B cell (primary cell): ENCODE results near the gene PANX3. TPM values are rescaled to one million over a fixed set of nuclear protein-coding genes. Genes with fewer than 3 reads are reported as not detected.

ENCODE experiments used
- ATAC-seq: fragments of 200-7000 bp; cut with Tn5 transposase; one replicate; pipeline ENCODE4 v1.10.0; 2021; ENCODE audit warnings: low read depth, mild to moderate bottlenecking, moderate number of reproducible peaks, moderate library complexity
- CTCF ChIA-PET: fragments of 350-600 bp; sonication (Branson Sonifier 250); formaldehyde crosslinking; loops from one replicate; lab custom pipeline; 2021; ENCODE audit warnings: antibody characterized with exemption, inconsistent platforms; lab: Charles Lee
- POLR2A ChIA-PET: fragments of 350-600 bp; sonication (Branson Sonifier 250); formaldehyde crosslinking; loops from one replicate; lab custom pipeline; 2021; ENCODE audit warnings: antibody characterized with exemption; lab: Charles Lee
- DNase-seq: peaks from one replicate; pipeline ENCODE4 v3.0.0; 2013
- H2AFZ ChIP-seq: 2 replicates; pipeline ENCODE4 v1.6.1; 2012; ENCODE audit warnings: mild to moderate bottlenecking, low read depth, low read length; ENCODE audit not compliant: insufficient read depth, poor library complexity, severe bottlenecking
- H3K27ac ChIP-seq, 2 donors: 1 replicate in 1 of 2; 2 replicates in 1 of 2; pipeline ENCODE4 v1.5.1; 2012 to 2013; ENCODE audit warnings: low read length in 2 of 2, mild to moderate bottlenecking in 2 of 2, moderate library complexity in 1 of 2
- H3K27me3 ChIP-seq, 4 experiments: fragments of 200-600 bp in 1 of 4; sonication (generic) in 1 of 4; replicated peaks in 1 of 4; 1 replicate in 2 of 4; 2 replicates in 2 of 4; pipeline versions ENCODE4 v1.6.1 to v1.7.0; 2013 to 2016; ENCODE audit warnings: low read length in 3 of 4, mild to moderate bottlenecking in 2 of 4, mixed read lengths in 1 of 4, moderate library complexity in 1 of 4; ENCODE audit not compliant: insufficient read depth in 4 of 4, control insufficient read depth in 3 of 4; ENCODE audit errors: control extremely low read depth in 1 of 4
- H3K36me3 ChIP-seq, 2 experiments: replicated peaks in 1 of 2; 1 replicate in 1 of 2; 2 replicates in 1 of 2; pipeline versions ENCODE4 v1.6.1 to v1.7.1; 2013; ENCODE audit warnings: low read length in 1 of 2; ENCODE audit not compliant: insufficient read depth in 2 of 2, control insufficient read depth in 1 of 2; ENCODE audit errors: control extremely low read depth in 1 of 2, extremely low read depth in 1 of 2
- H3K4me1 ChIP-seq, 2 donors: fragments of 200-600 bp in 1 of 2; sonication (generic) in 1 of 2; 1 replicate in 1 of 2; 2 replicates in 1 of 2; pipeline versions ENCODE4 v1.5.1 to v1.6.1; 2013 to 2017; ENCODE audit warnings: low read length in 2 of 2; ENCODE audit not compliant: control insufficient read depth in 2 of 2, insufficient read depth in 2 of 2
- H3K4me2 ChIP-seq: replicated peaks from 2 replicates; pipeline ENCODE3; 2012; ENCODE audit warnings: mild to moderate bottlenecking, low read depth, low read length; ENCODE audit not compliant: poor library complexity, severe bottlenecking
- H3K4me3 ChIP-seq, 5 experiments: fragments of 200-600 bp in 1 of 5; sonication (generic) in 1 of 5; 1 replicate in 3 of 5; 2 replicates in 2 of 5; pipeline versions ENCODE4 v1.5.1 to v1.7.0; 2011 to 2016; ENCODE audit warnings: low read length in 4 of 5, mild to moderate bottlenecking in 4 of 5, low read depth in 2 of 5, control low read depth in 1 of 5, moderate library complexity in 1 of 5; ENCODE audit not compliant: insufficient read depth in 1 of 5; ENCODE audit errors: control extremely low read depth in 1 of 5, extremely low read depth in 1 of 5
- H3K79me2 ChIP-seq: fragments of 200-600 bp; sonication (generic); one replicate; pipeline ENCODE4 v1.6.0; 2016; ENCODE audit warnings: low read length; ENCODE audit not compliant: control insufficient read depth, insufficient read depth
- H3K9ac ChIP-seq: fragments of 200-600 bp; sonication (generic); 2 replicates; pipeline ENCODE4 v1.6.1; 2017; ENCODE audit warnings: mild to moderate bottlenecking, low read length, moderate library complexity
- H3K9me3 ChIP-seq, 3 donors: one replicate each; pipeline versions ENCODE4 v1.6.1 to v1.7.1; 2013; ENCODE audit warnings: low read length in 2 of 3; ENCODE audit not compliant: control insufficient read depth in 2 of 3, insufficient read depth in 1 of 3; ENCODE audit errors: control extremely low read depth in 1 of 3
- H4K20me1 ChIP-seq: 2 replicates; pipeline ENCODE4 v1.6.0; 2012; ENCODE audit warnings: mild to moderate bottlenecking, low read length; ENCODE audit not compliant: insufficient read depth, control insufficient read depth, poor library complexity, severe bottlenecking
- H3K27ac Mint-ChIP-seq: one replicate; pipeline ENCODE4 v1.8.0; 2021; ENCODE audit warnings: mixed read lengths
- H3K27me3 Mint-ChIP-seq: one replicate; pipeline ENCODE4 v1.8.0; 2021; ENCODE audit warnings: mixed read lengths
- H3K4me1 Mint-ChIP-seq: one replicate; pipeline ENCODE4 v1.8.0; 2021; ENCODE audit warnings: mixed read lengths
- H3K4me3 Mint-ChIP-seq: one replicate; pipeline ENCODE4 v1.8.0; 2021; ENCODE audit warnings: mixed read lengths
- H3K9me3 Mint-ChIP-seq: one replicate; pipeline ENCODE4 v1.8.0; 2022; ENCODE audit warnings: mixed read lengths; ENCODE audit not compliant: insufficient read depth
- CTCF ChIP-seq: fragments of 200-600 bp; IDR thresholded peaks from one replicate; pipeline ENCODE4 v1.8.0; 2022; ENCODE audit warnings: antibody characterized with exemption, mild to moderate bottlenecking
- EZH2 ChIP-seq: IDR thresholded peaks from 2 replicates; pipeline ENCODE4 v1.6.1; 2012; ENCODE audit warnings: borderline replicate concordance, low read depth, mild to moderate bottlenecking, moderate library complexity, low read length; ENCODE audit not compliant: insufficient read depth, poor library complexity, severe bottlenecking
- WGBS: methylation state at CpG from one replicate; pipeline ENCODE4 v1.1.5; 2013; ENCODE audit warnings: missing lambda C conversion rate; ENCODE audit not compliant: insufficient coverage; 5-methylcytosine and 5-hydroxymethylcytosine counted together
- intact Hi-C: fragments of 100-400 bp; cut with micrococcal nuclease; formaldehyde crosslinking; loops from one replicate; pipeline ENCODE4 v1.10.0; 2022
- polyA plus RNA-seq: library from polyadenylated mRNA; depleted of rRNA; stranded (reverse); fragments of >200 nt; gene quantifications from 2 replicates; pipeline ENCODE4 v1.2.3, GENCODE V29; 2012
- total RNA-seq, 2 donors: library from RNA; stranded (reverse); fragments of 120-200 nt in 1 of 2; gene quantifications; 1 replicate in 1 of 2; 2 replicates in 1 of 2; pipeline versions ENCODE4 v1.2.3 to v1.2.4, GENCODE V29; 2013 to 2022

The PANX3 gene
- total and polyA plus RNA-seq, 2 donors (not counting 1 experiment from before 2014, with no cell fraction given): not detected

- Histone ChIP-seq H3K4me2 (no peak overlapping the region), H2AFZ (no peak overlapping the region), H4K20me1 (peaks cover 27% of the 10 kb centered on the region), H3K9me3 (no peaks in the 10 kb centered on the region), H3K9ac (no peak overlapping the region), H3K27ac (no peak overlapping the region), H3K36me3 (peaks cover 0 to 44% of the 10 kb centered on the region in 2 experiments), H3K4me1 (peaks cover 15 to 17% of the 10 kb centered on the region in 2 donors), H3K4me3 (no peak overlapping the region), H3K79me2 (peaks cover 30% of the 10 kb centered on the region), H3K27me3 (no peaks in the 10 kb centered on the region)
- no peak for TF ChIP-seq CTCF
- no peak for TF ChIP-seq EZH2
- H3K27me3 Mint-ChIP-seq: peaks cover 1% of the 10 kb centered on the region
- DNase-seq: no peak
- ATAC-seq: no peak
- CTCF ChIA-PET: interaction anchor here (1.2 to 2.0 kb wide), 3 partner anchors 17 to 169 kb away, joined by 3 to 4 read pairs (median 4); no protein-coding TSS in a partner anchor
- no peaks in the 10 kb centered on the region for H3K9me3 Mint-ChIP-seq
- POLR2A ChIA-PET: no interaction called here
- no CpG with 5 or more reads among the region's 3 CpGs for WGBS
- H3K4me3 Mint-ChIP-seq: no peak overlapping the region
- intact Hi-C loops: no loop called here
- peaks cover 32% of the 10 kb centered on the region for H3K4me1 Mint-ChIP-seq
- H3K27ac Mint-ChIP-seq: no peak overlapping the region
Observed at GRCh38 chr11:124625504-124626168, 14.4 kb downstream of the PANX3 start.

DNA sequence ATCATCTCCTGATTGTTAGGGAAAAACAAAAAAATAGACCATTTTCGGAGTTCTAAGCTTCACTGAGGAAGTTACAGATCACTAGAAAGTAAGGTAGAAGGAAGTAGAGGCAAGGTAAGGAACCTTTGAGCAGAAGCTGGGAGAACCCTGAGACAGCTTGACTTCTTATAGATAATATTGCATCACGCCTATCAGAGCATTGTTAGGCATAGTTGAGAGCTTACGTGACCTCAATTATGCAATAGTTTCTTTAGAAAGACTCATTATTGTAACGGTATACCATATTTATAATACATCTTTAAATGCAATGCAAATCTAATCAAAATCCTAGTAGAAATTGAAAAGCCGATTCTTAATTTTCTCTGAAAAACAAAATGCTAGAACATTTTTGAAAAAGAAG lies 16.3 kb downstream of the PANX3 start:
- no peaks in the 10 kb centered on the region for H3K9me3 ChIP-seq
- H3K4me1 ChIP-seq: peaks cover 10% of the 10 kb centered on the region in 2 donors
- POLR2A ChIA-PET: interaction anchor here (0.6 kb wide), 1 partner anchor 188 kb away, joined by 3 read pairs; no protein-coding TSS in a partner anchor
- ATAC-seq (no peak), DNase-seq (no peak)
- H3K9ac ChIP-seq: no peak overlapping the region
- H3K79me2 ChIP-seq: peaks cover 27% of the 10 kb centered on the region
- H2AFZ ChIP-seq: no peak overlapping the region
- H3K4me2 ChIP-seq: no peak overlapping the region
- CTCF ChIA-PET: interaction anchor here (1.1 kb wide), 1 partner anchor 19 kb away, joined by 3 read pairs; no protein-coding TSS in a partner anchor
- H3K9me3 Mint-ChIP-seq: no peaks in the 10 kb centered on the region
- intact Hi-C loops: no loop called here
- peaks cover 25% of the 10 kb centered on the region for H3K4me1 Mint-ChIP-seq
- H3K4me3 ChIP-seq: no peak overlapping the region
- WGBS: no CpG with 5 or more reads among the region's 5 CpGs
- no peaks in the 10 kb centered on the region for H3K27me3 ChIP-seq
- no peak overlapping the region for H3K27ac Mint-ChIP-seq
- H3K27me3 Mint-ChIP-seq: no peaks in the 10 kb centered on the region
- no peak overlapping the region for H3K27ac ChIP-seq
- H4K20me1 ChIP-seq: peaks cover 27% of the 10 kb centered on the region
- peaks cover 2 to 63% of the 10 kb centered on the region in 2 experiments for H3K36me3 ChIP-seq
- no peak for TF ChIP-seq CTCF
- no peak for TF ChIP-seq EZH2
- no peak overlapping the region for H3K4me3 Mint-ChIP-seq
